ENCODE data around the gene MAT1A.
"Not testable (repeated sequence)": the region's sequence is repeated elsewhere in the genome, so short reads cannot be mapped to it uniquely, and the experiment has no call there.

MAT1A gene

DNA sequence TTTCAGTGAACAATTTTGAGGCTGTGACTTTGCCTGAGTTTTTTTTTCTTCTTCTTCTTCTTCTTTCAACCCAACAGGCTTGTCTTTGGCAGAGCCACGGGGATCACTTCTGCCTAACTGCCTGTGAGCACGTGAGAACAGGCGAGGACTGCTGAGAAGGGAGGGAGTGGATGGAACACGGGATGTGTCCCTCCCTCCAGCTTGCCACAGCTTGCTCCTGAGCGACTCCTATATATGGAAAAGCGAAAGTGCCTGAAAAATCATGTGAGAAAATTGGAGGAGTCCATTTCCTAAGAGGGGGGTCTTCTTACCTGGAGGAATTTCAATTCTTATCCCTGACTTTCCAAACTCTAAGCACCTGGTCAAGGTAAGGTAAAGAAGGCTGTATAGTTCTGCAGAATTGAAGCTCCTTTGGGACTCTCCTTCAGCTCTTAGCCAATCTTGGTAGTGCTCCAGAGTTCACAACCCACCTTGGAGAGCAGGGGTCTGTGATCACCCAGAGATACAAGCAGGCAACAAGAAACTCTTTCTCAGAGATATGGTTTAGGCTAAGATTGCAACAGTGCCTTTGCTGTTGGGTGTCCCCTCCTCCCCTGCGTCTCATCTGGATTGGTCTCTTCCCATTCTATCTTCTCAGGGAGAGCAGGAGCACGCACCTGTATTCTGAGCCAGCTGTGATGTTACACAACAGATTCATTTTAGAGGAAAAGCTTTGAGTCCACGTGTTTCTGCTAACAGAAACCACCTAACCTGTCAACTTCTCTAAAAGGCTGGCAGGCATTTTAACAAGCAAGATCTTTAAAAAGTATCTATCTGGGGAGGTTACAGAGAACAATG lies at the start of gene MAT1A:
MAT1A (minus strand) TSS at position 208 of the 837 bp plus-strand sequence. CDS start 235 bp downstream, outside the sequence.
- no peak for FAIRE-seq

DNA sequence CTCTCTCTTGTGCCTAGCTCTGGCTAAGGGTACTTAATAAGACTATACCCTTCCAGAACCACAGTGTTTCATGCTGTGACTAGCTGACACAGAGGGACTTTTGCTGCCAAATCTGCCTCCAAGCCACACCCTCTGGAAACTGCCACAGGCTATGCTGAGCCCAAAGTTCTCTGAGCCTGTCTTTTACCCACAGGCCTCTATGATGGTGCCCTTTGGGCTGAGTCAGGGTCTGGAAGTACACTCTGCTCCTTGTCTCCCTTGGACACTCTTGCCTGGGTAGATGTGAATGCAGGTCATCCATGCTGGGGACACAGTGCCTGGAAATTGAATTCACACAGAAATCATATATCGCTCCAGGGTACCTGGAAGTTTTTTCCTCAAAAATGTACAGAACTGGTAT lies 44.5 kb upstream of the MAT1A start:
- FAIRE-seq = no peak

DNA sequence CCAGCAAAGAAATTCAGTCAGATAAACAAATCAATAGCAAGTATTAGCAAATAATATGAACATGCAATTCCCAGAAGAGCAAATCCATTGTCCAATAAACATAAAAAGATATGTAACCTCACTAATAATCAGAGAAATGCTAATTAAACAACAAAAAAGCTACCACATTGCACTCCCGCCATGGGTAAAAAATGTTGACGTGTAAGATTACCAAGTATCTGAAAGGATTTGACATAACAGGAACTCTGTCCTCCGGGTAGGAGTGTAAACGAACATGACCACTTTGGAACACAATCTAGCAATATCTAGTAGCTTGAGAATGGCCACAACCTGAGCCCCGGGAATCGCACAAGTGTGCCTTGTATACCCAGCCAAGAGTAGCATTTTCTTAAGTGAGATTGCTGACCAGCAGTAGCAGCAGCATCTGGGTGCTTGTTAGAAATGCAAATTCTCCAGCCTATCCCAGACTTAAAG lies 35.5 kb upstream of the MAT1A start:
- FAIRE-seq = no peak

DNA sequence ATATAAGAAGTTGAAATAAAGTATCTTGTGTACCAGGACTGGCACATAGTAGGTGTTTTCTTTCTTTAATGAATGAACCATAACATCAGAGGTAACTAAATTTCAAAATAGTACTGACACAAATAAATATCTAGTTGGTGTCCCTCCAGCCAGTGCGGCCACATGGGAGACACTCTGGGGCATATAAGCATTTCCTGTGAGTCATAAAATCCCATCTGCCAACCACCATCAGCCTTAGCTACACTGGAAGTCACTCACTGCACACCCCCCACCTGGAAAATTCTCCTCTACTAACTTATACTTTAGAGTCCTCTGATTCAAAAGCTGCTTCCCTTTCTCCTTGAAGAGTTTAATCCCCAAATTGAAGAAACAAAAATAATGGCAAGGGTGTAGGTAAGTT lies 34.6 kb upstream of the MAT1A start:
- FAIRE-seq = no peak

DNA sequence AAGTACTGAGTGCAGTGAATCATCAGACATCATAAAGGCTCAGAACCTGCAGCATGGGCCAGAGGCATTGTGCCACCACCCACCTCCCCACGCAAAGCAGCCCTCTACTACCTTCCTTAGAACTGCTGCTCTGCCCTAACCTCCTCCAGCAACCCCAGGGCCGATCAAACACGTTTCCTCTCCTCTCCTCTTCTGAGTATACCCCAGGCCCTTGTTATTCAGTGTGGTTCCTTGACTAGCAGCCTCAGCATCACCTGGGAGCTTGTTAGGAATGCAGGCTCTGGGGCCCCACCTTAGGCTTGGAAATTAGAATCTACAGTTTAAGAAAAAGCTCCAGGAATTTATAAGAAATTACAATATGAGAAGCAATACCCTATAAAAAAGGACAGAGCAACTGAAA lies 33.9 kb upstream of the MAT1A start:
- no peak for FAIRE-seq

DNA sequence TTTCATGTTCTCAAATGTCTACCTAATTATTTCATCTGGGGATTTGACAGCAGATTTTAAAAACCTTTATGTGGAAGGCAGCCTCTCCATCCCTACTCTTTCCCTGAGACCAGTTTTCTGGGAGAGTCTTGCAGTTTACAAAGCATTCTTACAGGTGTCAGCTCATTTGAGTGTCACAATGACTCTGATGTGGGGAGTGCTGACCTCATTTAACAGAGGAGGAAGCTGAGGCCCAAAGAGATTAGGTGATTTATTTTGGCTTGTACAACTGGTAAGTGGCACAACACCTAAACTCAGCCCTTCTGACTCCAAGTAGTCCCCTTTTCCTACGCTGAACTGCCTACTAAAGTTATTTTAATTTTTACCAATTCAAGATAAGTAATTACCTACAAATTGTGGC lies 33.3 kb upstream of the MAT1A start:
- no peak for FAIRE-seq

DNA sequence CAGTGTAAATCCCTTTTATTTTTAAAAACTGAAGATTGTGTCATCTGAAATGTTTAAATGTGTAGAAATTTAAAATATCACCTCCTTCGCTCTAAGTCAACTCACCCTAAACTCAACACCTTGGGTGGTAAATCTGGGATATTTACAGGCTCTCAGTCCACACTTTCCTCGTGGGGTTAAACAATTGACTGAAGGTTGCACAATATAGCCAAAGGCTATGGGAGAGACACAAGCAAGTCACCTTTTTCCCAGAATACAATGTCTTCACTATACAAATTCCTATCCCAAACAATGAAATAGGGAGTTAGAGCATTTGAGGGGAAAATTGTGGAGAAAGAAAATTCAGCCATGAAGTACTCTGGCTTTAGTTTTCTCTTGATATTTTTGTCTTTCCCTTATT lies 32.7 kb upstream of the MAT1A start:
- no peak for FAIRE-seq

DNA sequence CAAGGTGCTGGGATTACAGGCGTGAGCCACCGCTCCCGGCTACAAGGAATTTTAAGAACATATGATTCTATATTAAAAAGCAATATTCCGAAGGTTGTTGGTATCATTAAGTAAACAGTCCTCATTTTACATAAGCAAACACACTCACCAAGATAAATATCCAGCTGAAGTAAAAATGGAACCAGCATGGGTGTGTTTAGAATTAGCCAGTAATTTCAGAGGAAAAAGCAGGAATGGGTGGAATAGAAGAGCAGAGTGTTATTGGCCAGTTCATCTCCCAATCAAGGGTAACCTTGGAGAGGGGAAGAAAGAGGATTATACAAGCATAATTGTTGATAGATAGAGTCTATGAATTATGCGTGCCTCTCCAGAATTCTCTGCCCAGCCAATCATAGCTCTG lies 31.7 kb upstream of the MAT1A start:
- FAIRE-seq = no peak

DNA sequence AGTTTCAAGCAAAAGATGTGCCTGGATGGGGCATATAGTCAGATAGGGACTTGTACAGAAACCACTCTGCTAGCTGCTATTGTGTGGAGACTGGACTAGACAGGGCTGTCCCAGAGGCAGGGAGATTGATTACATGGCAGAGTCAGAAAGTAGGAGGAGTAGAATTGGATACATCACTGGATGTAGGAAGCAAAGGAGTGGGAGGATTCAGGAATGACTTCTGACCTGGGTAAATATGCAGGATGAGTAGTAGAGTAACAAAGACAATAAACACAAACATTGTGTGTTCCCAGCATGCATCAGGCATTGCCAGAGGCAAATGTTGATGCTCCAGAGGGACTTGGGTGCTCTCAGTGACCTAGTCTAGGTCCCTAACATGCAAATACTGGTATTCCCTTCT lies 30.9 kb upstream of the MAT1A start:
- FAIRE-seq = no peak

DNA sequence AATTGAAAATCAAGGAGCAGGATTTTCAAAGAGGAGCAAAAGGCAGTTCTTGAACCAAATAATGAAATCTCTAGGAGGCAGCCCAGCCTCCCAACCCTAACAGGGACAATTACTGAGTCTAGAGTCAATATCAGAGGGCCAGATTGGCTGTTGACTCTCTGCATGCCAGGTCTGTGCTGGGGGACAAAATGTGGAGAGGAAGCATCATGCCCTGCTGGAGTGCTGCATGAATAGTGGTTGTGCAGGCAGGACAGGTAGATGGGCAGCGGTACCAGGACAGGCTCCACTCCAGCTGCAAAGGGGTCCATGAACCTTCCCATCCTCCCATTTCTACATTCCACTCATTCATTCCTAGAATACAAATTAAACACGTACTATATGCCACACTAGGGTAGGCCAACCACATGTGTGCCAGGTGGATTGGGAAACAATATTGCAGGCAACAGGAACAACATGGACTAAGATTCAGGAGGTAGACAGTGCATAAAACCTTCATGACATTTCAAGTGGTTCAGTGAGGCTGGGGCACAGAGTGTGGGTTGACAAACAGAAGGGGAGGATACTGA lies 30.4 kb upstream of the MAT1A start:
- no peak for FAIRE-seq

DNA sequence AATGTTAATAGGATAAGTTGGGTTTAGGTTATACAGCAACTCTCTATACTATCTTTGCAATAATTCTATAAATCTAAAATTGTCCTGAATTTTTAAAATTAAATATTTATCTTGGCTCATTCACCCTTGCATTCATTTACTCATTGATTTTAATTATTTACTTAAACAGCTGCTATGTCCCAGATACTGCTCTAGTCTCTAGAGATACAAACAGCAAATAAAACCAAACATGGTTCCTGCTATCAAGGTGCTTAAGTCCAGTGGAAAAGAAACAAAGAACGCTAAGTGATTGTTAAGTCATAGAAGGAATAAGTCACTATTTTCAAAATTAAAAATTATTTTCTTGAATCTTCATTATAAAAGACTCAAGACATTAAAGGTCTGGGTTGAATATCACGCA lies 29.9 kb upstream of the MAT1A start:
- no peak for FAIRE-seq

DNA sequence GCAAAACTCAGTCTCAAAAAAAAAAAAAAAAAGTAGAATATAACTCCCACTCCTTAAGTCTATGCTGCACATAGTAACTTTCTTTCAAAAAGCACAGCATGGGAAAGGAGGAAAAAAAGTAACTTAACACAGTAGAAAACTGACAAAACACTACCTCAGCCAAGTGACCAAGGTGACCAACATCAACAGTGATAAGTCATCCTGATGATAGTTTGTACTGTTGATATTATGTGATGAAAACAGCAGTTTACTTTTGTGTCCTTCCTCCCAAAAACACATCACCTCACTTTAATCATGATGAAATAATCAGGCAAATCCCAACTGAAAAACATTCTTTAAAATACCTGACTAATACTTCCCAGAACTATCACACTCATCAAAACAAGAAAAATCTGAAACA lies 29.3 kb upstream of the MAT1A start:
- no peak for FAIRE-seq

DNA sequence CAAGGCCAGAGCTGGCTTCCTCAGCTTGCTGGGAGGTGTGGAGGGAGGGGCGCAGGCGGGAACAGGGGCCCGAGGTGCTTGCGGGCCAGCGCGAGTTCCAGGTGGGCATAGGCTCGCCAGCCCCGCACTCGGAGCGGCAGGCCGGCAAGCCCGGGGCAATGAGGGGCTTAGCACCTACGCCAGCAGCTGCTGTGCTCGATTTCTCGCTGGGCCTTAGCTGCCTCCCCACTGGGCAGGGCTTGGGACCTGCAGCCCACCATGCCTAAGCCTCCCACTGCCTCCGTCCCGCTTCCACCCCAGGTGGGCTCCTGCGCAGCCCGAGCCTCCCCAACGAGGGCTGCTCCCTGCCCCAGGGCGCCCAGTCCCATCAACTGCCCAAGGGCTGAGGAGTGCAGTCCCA lies 25.9 kb upstream of the MAT1A start:
- FAIRE-seq = no peak

DNA sequence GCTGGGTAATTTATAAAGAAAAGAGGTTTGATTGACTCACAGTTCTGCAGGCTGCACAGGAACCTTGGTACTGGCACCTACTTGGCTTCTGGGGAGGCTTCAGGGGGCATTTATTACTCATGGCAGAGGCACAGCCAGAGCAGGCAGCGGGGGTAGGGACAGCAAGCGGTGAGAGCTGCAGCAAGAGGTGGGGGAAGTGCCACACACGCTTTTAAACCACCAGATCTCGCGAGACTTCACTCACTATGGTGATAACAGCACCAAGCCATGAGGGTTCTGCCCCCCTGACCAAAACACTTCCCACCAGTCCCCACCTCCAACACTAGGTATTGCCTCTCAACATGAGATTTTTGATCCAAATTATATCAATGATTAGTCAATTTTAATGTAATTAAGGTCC lies 24.1 kb upstream of the MAT1A start:
- no peak for FAIRE-seq

DNA sequence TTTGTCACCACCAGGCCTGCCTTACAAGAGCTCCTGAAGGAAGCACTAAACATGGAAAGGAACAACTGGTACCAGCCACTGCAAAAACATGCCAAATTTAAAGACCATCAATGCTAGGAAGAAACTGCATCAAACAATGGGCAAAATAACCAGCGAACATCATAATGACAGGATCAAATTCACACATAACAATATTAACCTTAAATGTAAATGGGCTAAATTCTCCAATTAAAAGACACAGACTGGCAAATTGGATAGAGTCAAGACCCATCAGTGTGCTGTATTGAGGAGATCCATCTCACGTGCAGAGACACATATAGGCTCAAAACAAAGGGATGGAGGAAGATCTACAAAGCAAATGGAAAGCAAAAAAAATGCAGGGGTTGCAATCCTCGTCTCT lies 16.5 kb upstream of the MAT1A start:
- not testable (repeated sequence) for FAIRE-seq

DNA sequence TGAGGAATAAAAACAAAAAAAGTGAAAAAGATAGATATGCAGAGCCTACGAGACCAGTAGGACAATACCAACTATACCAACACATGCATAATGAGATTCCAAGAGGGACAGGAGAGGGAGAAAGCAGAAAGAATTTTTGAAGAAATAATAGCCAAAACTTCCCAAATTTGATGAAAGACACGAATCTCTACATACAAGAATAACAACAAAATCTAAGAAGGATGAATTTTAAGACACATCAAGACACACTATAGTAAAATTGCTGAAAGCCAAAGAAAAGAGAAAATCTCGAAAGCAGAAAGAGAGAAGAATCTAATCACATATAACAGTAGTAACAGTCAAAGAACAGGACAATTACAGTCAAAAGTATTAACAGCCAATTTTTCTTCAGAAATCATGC lies 7.5 kb upstream of the MAT1A start:
- FAIRE-seq = no peak

DNA sequence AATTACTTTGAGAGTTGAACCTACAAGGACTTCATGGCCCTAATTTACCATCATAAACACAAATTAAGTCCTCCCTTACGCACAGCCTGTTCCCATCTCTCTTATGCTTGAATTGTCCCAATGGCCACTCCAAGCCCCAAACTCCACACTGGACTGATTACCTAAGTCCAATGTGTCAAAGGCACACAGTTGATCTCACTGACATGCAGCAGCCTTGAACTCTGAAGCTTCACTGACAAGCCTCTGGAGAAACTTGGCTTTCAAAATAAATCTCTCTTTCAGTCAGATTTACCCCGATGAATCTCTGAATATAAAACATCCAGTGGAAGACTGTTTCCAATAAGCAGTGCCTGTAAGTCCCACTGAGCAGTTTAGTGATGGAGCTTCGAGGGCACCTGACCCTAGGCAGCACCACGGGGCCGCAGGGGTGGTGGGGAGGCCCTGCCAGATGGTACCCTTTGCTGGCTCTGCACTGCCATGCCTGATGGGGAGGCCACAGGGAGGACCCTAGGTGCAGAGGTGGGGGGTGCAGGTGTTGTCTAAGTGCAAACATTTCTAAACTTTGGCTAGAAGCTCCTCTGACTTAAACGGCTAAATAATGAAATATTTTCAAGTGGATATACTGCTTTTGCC lies 3.3 kb upstream of the MAT1A start:
- FAIRE-seq = no peak

DNA sequence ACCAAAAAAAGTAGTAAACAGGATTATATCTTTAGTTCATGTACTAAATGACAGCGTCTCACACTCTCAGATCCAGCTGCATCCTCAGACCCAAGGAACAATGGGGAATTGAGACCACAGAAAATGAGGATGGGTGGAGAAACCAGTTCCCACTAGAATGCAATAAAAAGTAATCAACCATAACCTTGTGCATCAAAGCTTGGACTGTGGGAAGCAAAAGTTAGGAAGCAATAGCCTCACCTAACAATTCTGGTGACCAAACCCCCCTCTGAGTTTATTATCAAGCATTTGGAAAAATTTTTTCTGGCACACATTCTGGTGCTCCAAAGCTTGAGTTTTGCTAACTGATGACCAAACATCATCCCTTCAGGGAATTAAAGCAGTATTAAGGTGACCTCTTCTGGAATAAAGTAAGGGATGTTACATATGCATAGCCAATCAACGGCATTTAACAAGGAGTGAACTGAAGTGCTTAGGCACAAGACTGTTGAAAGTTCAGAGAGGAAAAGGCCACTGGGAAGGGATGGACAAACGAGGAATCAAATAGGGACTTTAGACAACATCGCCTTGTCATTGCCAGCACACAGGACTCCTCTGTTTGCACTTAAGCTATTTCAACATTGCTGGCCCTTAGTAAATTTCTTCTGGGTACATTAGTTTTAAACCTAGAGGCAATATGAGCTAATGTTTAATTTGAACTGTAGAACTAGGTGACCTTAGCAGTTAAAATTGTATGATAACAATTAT lies 1.2 kb upstream of the MAT1A start:
- FAIRE-seq = no peak

DNA sequence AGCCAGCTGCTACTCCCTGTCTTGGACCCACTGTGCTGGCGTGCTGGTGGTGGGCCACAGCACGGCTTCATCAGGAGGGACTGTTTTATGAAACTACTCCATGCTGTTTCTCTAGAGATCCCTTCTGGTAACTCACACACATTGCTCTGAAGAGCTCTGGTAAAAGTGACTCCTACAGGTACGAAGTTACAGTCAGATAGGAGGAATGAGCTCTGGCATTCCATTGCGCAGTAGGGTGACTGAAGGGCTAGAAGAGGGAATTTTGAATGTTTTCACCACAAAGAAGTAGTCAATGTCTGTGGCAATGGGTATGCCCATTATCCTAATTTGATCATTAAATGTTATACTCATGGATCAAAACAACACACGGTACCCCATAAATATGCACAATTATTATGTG lies 609 bp downstream of the MAT1A start:
- FAIRE-seq = no peak

DNA sequence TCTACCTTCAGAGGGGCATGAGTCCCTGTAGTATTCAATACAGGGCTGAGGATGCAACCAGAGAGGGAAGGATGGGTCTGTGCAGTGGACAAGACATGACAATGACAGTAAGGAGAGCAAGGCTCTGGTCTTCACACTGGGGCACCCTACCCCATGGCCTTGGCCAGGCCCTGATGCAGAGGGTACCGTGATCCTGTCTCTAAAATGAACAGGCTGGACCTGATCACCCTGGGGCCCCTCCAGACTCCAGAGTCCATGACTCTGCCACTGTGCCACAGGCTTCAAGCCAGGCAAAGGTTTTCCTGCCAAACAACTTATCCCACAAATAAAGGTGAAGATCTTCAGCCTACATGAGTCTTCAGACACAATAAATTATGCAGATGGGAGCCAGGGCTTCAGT lies 4.9 kb downstream of the MAT1A start:
- FAIRE-seq = no peak

DNA sequence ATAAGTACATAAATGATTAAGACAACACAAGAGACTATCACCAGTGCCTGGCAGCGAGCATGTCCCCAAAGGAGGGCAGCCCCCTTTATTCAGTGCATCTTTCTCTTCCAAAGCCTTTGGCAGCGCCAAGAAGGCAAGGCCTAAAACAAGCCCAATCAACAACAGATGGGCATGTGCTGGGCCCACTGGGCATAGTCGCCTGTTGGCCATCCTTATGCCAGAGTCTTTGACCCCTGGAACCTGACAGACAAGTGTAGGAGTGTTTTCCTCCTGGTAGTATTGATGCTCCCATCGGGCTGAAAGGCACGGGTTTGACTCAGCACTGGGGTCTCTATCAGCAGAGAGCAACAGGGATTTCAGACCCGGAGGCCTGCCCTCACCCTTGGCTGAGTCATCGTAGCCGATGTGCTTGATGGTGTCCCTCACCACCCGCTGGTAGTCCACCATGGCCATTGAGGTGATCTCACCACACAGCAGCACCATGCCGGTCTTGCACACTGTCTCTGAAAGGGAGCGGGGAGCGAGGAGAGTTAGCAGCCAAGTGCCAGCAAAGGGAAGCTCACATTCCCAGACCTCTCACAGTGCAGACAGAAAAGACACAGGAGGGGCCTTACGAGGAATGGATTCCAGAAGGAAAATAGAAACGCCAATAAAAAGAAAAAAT lies 5.8 kb downstream of the MAT1A start:
- FAIRE-seq = no peak

DNA sequence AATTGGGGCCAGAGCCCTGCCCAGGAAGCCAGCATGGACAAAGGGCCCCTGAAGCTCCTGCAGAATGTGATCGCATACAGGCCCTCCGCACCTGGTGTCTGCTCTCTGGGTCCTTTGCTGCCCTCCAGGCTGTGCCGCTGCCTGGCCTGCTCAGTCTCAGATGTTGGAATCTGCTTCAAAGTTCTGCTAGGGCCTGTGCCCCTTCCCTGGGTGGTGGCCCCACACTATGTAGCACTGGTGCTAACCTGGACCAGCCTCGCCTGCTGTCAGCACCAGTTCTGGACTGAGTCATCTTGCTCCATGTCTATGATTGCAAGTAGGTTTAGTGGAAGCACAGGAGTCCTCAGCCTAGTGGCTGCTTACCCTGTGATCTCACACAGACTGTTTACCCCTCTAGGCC lies 6.3 kb downstream of the MAT1A start:
- no peak for FAIRE-seq

Measured in TTC549 (cell line).